Ramos (cell line): ENCODE measurements around the gene STARD13.

Experiments
- in situ Hi-C: fragments of 300-500 bp; cut with MboI; formaldehyde crosslinking; loops from one replicate; pipeline ENCODE4 v1.14.3; 2022; ENCODE audit warnings: low sequenced_read_pairs; ENCODE audit not compliant: unreplicated experiment

STARD13 gene, protein sequence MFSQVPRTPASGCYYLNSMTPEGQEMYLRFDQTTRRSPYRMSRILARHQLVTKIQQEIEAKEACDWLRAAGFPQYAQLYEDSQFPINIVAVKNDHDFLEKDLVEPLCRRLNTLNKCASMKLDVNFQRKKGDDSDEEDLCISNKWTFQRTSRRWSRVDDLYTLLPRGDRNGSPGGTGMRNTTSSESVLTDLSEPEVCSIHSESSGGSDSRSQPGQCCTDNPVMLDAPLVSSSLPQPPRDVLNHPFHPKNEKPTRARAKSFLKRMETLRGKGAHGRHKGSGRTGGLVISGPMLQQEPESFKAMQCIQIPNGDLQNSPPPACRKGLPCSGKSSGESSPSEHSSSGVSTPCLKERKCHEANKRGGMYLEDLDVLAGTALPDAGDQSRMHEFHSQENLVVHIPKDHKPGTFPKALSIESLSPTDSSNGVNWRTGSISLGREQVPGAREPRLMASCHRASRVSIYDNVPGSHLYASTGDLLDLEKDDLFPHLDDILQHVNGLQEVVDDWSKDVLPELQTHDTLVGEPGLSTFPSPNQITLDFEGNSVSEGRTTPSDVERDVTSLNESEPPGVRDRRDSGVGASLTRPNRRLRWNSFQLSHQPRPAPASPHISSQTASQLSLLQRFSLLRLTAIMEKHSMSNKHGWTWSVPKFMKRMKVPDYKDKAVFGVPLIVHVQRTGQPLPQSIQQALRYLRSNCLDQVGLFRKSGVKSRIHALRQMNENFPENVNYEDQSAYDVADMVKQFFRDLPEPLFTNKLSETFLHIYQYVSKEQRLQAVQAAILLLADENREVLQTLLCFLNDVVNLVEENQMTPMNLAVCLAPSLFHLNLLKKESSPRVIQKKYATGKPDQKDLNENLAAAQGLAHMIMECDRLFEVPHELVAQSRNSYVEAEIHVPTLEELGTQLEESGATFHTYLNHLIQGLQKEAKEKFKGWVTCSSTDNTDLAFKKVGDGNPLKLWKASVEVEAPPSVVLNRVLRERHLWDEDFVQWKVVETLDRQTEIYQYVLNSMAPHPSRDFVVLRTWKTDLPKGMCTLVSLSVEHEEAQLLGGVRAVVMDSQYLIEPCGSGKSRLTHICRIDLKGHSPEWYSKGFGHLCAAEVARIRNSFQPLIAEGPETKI

DNA sequence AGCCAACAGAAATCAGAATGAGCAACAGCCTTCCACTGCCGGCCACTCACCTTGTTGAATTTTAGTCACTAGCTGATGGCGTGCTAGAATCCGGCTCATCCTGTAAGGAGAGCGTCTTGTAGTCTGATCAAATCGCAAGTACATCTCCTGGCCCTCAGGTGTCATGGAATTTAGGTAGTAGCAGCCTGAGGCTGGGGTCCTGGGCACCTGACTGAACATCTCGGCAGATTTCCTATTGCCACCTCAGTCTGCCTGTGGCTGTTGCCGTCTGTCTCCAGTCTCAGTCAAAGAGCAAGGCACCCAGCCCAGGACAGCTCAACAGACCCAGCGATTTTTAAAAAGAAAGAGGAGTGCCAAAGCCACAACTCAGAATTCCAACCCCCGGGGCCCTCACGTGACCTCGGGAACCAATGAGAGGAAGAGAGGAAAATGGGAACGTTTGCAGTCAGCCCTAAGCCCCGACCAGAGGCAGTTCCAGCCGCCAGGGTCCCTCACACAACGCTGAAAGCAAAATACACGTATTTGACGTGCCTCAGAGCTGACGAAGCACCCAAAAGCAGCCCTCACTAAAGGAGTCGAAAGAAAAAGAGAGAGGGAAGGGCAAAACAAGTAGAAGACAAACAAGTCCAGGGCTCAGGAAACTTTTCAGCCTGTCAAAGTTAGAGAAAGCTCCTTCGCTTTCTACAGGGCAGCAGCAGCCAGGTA lies at the start of gene STARD13:
STARD13 (minus strand) TSS at position 336 of the 705 bp plus-strand sequence; CDS start at position 219, 117 bp downstream.
- in situ Hi-C loops = no loop called here

DNA sequence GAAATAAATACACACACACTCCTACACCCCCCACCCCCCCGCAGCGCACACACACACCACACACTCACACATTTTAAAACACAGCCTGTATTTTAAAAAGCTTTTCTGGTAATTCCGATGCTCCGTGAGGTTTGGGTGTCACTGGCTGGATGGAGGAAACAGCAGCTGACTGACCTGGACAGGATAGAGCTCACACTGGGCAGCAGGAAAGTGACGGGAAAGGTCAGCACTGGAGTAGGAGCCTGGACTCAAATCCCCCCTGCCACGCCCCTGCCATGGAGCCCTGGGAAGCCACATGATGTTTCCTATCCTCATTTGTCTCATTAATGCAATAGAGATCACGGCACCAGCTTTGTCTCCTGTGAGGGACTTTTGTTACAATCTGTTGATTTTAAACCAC lies 49.3 kb upstream of the STARD13 start:
- in situ Hi-C loops = no loop called here

DNA sequence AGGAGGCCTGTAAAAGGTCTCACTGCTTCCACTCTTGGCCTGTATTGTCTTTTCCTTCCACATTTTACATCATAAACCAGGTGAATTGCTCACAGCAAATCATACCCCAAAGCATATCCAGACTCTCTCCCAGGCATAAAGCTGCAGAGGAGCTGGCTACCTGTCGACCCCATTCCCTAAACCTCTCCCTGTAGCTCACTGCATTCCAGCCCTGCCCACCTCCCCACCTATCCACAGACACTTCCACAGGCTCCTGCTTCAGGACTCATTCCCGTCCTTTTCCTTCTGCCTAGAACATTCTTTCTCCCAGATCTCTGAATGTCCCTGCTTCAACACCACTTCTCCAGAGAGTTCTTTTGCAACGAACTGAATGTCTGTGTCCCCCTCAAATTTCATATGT lies 46.4 kb upstream of the STARD13 start:
- in situ Hi-C loops = no loop called here

DNA sequence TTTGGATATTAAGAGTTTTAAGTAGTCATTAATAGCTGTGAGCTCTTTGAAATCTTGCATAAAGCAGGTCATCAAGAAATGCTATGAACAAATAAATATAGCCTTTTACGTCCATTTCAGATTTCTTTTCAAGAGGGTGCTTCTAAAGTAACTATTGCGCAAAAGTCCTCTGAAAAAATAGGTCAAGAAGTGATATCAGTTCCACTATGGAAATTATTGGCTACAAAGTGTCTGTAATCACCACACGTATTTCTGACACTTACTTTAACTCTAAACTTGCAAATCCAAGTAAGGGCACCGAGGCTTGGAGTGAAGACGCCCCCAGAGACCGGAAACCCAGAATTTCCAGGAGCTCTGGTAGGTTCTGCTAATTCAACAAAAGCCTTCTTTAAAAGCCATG lies 44.9 kb upstream of the STARD13 start:
- in situ Hi-C loops = no loop called here

DNA sequence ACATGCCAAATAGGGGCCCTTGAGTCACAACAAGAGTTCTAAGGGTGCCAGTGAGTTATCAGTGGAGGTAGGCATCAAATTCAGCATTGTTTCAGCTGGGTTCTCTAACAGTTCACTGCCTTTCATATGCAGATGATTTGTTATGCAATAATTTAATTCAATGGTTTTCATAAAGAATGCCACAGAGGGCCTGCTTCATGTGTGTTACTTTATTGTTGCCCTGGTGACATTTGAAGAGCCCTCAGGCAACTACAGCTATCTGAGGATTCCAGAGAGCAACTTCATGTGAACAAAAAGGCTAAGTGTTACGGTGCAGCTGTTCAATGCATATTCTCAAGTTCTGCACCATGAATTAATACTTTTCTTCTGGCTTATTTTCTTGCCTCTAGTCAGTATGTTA lies 43.1 kb upstream of the STARD13 start:
- in situ Hi-C loops = no loop called here

DNA sequence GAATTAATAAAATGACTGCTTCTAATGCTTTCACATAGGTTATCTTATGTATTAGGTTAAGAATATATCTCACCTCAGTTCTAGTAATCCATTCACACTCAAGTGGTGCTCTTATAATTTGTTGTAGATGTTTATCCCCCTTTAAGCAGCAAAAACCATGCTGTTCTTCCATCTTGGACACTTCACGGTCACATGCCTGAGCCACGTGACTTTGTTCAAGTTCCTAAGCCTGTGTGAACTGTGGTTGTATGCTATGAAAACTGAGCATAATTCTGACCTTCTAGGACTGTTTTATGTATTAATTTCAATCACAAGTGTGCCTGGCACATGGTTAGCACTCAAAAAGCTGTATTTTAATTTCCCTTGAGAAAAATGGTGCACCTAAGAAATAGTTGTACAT lies 41.2 kb upstream of the STARD13 start:
- in situ Hi-C loops = no loop called here

DNA sequence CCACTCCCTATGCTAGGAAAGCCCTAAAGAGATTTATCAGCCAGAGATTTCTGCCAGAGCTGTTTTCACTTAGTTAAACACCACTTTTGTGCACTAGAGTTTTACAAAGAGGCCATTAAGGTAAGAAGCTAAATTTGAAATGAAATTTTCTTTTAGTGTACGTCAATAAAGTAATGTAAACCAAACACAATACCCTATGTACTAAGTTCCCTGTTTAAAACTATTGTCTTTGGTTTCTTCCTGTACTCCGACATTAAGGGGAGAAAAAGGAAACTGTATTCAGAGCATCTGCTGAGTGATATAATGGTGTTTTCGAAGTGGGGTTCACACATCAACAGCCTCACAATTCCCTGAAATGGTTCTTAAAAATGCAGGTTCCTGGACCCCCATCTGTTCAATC lies 40.7 kb upstream of the STARD13 start:
- in situ Hi-C loops = no loop called here

DNA sequence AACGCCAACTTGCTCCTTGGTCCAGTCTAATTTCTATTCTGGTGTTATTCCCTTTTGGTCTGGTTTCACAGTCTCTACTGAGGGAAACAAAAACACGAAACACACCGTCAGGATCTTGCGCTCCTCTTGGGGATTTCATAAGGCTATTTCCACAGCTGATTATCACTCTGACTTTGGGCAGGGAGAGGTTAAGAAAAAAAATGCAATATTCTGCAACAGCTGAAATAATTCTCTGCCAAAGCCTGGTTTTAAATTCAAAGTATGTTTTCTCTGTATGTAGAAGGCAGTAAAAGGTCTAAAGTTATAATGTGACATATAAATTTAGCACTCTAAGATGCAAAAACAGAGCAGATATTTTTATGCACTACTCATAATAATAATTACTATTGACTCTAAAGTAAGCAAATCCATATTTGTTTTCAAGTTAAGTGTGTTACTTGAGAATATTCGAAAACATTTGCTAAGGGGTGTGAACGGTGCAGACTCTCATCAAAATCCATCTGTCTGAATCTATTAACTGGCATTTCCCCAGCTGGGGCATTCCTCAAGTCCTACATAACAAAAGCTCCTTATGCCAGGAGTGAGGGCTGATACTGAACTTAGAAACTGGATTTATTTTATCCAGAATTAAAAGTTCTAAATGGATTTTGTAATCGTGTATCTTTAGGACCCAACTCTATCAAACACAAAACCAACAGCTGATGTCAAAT lies 38.4 kb upstream of the STARD13 start:
- in situ Hi-C loops = no loop called here

DNA sequence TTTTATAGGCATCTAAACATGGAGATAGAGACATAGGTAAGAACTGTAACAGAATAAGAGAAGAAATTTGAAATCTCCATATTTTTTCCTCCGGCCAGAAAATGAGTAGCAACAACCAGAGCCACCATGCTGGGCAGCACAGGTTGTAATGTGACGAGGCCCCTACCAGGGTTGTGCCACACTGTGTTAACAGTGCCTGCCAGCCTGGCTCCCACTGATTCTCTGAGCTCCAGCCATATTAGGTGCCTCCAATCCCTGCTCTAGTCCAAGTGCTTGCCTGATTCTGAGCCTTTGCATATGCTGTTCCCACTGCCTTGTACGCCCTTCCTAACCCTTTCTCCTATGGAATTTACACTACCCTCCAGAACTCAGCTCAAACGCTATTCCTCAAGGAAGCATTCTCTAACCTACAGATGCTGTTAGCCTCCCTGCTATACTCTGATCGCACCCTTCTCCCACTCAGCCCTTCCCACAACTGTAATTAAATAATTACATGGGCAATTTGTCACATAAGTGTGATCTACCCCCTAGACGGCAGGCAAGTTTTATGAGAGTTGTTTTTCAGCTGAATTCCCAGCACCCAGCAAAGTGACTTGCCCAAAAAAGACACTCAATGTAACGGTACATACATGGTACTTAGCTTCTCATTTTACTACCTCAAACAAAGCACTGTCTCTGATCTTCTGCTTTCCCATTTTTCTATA lies 37.6 kb upstream of the STARD13 start:
- in situ Hi-C loops = no loop called here

DNA sequence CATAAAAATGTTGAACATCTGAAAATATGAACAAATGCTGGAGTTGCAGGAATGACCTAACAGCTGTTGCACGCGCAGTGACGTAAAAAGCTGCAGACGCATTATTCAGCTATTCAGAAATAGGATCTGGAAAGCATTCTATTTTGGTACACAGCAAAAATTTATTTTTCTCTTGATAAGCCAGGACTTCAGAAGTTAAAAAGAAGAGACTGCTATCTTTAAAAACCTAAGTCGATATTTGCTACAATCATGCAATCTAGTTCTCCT lies 36.9 kb upstream of the STARD13 start:
- in situ Hi-C loops = no loop called here

DNA sequence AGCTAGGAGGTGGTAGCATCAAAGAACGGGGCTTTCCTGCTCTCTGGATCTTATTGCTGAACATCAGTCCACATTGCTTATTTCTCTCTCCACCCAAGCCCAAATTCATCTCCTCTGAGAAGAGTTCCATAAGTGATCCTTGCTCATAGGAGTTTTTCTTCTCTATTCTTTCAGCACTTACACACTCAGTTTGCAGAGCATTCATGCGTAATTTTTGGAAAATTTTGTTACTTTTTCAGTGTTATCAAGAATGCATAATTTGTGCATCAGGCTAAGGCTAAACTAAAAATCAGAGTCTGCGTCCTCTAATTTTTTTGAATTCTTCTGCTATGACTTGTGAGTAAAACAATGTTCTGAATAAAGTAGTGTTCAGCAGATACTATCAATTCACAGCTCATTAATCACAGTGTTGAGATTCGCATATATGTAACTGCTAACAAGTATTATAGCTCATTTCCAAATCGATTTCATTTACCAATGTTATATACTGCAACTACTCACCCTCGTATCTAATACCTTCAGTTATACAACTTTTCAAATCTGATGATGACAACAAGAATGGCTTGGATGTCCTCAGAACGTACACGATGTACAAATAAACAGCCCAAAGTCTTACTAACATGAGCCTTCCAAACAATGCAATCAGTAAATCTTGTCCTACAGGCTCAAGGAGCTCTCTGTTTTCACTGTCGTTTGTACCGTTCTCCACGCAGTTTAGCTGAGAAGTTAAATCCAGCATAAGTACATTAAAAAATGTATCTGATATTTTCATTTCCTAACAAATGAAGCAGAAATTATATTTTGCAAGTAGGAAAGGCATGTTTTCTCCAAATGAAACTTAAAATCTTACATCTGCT lies 36.4 kb upstream of the STARD13 start:
- in situ Hi-C loops = no loop called here

DNA sequence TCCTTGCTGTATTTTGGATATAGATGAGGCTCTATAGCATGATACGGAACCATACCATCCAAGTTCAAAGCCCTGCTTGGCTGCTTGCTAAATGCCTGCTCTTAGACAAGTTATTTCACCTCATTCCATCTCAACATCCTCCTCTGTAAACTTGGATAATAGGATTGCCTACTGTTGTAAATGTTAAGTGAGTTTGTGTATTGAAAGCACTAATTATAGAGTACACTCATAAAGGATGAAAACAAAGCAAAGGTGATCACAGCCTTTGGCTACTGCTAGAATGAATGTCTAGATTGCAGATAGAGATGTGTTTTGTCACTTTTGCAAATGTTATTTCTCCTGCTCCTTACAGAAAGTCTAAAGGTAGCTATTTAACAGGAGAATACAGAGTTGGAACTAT lies 34.3 kb upstream of the STARD13 start:
- in situ Hi-C loops = no loop called here

DNA sequence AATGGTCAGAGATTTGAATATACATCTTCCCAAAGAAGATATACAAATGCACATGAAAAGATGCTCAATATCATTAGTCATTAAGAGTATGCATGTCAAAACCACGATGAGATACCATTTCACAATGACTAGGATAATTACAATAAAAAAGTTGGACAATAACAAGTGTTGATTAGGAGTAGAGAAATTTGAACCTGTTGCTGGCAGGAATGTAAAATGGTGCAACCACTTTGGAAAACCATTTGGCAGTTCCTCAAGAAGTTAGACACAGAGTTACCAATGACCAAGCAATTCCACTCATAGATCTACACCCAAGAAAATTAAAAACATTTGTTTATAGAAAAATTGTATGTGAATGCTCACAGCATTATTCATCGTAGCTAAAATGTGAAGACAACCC lies 33.2 kb upstream of the STARD13 start:
- in situ Hi-C loops = no loop called here

DNA sequence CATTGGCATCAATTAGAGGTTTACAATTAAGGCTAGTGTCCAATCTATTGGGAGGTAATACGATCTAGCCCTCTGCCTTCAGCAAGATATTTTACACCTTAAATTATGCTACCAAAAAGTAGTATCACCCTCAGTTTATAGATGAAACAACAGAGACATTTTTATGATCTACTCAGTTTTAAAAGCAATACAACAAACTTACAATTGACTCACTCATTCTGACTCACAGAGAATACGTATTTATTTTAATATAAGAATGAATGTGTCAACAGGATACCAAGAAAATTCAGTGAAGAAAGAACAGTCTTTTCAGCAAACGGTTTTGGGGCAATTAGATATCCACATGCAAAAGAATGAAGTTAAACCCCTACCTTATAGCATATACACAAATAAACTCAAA lies 32.5 kb upstream of the STARD13 start:
- in situ Hi-C loops = no loop called here

DNA sequence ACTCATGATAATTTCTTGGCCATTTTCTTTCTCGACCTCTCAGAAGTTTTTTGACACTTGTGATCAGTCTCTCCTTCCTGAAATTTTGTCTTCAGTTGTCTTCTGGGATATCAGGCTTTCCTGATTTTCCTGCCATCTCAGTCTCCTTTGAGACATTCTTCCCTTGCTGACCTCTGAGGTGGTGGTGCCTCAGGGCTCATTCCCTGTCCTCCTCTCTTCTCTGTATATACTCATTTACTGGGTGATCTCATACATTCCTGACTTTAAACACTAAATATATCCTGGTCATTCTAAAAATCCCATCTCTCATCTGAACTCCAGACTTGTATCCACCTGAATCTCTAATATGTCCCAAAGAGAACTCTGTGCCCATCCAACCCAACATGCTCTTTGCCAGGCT lies 31.3 kb upstream of the STARD13 start:
- in situ Hi-C loops = no loop called here

DNA sequence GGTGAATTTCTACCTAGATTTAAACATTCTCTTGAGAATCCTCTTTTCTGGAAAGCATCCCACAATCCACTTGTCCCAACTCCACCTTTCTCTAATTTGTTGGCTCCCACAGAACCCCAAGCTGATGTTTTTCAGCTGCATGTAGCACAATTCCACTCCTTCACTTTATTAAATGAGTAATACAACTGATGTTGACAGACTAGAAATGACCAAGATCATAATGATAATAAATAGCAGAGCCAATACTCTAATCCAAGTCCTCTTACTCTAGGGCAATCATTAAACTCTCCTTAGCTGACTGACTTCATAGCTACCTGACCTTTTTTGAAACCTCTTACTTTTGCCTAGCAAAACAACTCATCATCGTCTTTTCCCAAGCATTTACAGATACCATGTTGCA lies 27.9 kb upstream of the STARD13 start:
- in situ Hi-C loops = no loop called here

DNA sequence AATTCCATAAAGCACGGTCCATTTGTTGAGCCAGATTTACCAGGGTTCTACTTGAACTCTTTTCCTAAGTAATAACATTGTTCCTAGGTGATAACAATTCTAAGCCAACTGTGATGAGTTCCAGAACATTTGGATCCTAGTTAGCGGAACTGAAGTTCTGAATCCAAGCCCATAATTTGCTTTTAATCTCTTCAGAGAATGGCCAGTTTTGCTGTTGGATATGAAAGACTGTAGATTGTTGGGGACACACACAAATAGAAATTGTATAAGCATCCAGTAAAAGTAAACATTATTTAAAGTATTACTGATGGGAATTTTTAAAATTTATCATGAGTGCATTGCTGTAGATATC lies 27.3 kb upstream of the STARD13 start:
- in situ Hi-C loops = no loop called here

DNA sequence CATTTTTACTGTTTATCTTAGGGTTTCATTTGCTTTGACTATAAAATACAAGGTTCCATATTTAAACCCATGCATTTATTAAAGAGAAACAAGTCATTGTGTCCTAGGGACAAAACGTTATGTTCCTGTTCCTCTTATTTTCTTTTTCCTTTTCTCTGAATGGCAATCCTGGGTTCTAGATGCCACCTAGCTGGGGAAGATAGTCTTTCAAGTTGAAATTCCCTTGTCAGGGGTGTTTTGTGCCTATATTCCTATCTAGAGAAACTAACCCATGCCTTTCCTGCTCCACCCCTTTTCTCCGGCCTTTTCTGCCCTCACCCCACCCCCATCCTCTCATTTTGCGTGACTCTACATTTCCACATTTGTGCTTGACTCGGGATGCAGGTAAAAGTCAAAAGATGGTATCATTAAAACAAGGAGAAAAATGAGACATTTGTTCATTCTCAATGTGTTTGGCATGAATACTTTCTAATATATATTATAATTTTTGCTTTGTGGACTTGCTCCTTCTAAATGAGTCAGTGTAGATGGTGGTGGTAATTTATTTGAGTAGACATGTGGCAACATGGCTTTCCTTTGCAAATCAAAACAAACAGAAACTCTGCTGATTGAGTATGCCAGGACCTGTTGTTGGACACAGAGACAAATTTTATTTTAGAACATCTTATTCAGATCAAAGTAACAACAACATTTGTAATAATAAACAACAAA lies 26.8 kb upstream of the STARD13 start:
- in situ Hi-C loops = no loop called here
